Ovary (tissue), 3 donors: Measurements from ENCODE around the gene EIF6.
"Not testable (repeated sequence)": the region's sequence is repeated elsewhere in the genome, so short reads cannot be mapped to it uniquely, and the experiment has no call there.

ENCODE experiments used
- POLR2A ChIP-seq: fragments of 450-650 bp; IDR thresholded peaks from one replicate; pipeline ENCODE4 v1.6.1; 2017; ENCODE audit warnings: antibody characterized with exemption, mild to moderate bottlenecking, moderate library complexity
- TF ChIP-seq, protein P1 (sequence below), 3 donors: fragments of 450-650 bp in 2 of 3; fragments of 200-600 bp in 1 of 3; IDR thresholded peaks; one replicate each; pipeline versions ENCODE4 v1.5.1 to v1.8.0; 2016 to 2022; ENCODE audit warnings: antibody characterized with exemption in 3 of 3, mild to moderate bottlenecking in 1 of 3
- donor health status: DM: no; HTN: no; CAD: no.

DNA sequence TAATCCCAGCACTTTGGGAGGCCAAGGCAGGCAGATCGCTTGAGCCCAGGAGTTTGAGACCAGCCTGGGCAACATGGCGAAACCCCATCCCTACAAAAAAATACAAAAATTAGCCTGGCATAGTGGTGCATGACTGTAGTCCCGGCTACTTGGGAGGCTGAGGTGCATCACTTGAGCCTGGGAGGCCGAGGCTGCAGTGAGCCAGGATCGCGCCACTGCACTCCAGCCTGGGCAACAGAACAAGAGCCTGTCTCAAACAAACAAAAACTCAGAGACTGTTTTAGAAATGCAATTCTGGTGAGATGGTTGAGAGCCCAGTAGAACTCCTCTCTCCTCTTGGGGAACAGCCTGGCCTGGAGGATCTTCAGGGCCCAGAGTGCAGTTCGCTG, 31.1 kb upstream of the EIF6 start:
- TF ChIP-seq, protein P1, sequence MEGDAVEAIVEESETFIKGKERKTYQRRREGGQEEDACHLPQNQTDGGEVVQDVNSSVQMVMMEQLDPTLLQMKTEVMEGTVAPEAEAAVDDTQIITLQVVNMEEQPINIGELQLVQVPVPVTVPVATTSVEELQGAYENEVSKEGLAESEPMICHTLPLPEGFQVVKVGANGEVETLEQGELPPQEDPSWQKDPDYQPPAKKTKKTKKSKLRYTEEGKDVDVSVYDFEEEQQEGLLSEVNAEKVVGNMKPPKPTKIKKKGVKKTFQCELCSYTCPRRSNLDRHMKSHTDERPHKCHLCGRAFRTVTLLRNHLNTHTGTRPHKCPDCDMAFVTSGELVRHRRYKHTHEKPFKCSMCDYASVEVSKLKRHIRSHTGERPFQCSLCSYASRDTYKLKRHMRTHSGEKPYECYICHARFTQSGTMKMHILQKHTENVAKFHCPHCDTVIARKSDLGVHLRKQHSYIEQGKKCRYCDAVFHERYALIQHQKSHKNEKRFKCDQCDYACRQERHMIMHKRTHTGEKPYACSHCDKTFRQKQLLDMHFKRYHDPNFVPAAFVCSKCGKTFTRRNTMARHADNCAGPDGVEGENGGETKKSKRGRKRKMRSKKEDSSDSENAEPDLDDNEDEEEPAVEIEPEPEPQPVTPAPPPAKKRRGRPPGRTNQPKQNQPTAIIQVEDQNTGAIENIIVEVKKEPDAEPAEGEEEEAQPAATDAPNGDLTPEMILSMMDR (IDR thresholded peaks at IDR 0.05) = not testable (repeated sequence)
- TF ChIP-seq POLR2A = not testable (repeated sequence)
